Measurements from ENCODE around the gene ATXN10.

Gene ATXN10

GRCh38 chr22:45893516-45893915 lies 221.9 kb downstream of the ATXN10 start:
- intact Hi-C loops (cut with micrococcal nuclease): no loop called here
- no peaks in the 10 kb centered on the region for H3K9me3 Mint-ChIP-seq
- H3K27me3 Mint-ChIP-seq: peaks cover 34% of the 10 kb centered on the region
- no peak overlapping the region for H3K4me3 Mint-ChIP-seq
- H3K27ac Mint-ChIP-seq: no peak overlapping the region
- H3K4me1 Mint-ChIP-seq (ENCODE audit: low read depth): no peaks in the 10 kb centered on the region
- no peaks in the 10 kb centered on the region for H3K36me3 Mint-ChIP-seq (ENCODE audit: low read depth)

Data from dendritic cell treated with granulocyte-macrophage colony-stimulating factor and Interleukin-4, amounts not matched to agents 40 ng/mL and 50 ng/mL, for 4 days (primary cell).